HepG2 (cell line): ENCODE results near the gene CTNNBL1. TPM values are rescaled to one million over a fixed set of nuclear protein-coding genes. Genes with fewer than 3 reads are reported as not detected.
A peak's percentile ranks its signal among the peaks of the same experiment; 100 is the strongest.

Experiments
- FOSL2 ChIP-seq: sonication (generic); formaldehyde crosslinking; IDR thresholded peaks from 2 replicates; pipeline ENCODE4 v1.4.0; 2020; ENCODE audit warnings: missing genetic modification reagents
- IRF1 ChIP-seq: sonication (generic); formaldehyde crosslinking; IDR thresholded peaks from 2 replicates; pipeline ENCODE4 v1.4.0; 2020; ENCODE audit warnings: low read depth, mild to moderate bottlenecking, missing genetic modification reagents
- NFE2L2 ChIP-seq: fragments of 150-350 bp; IDR thresholded peaks from 2 replicates; pipeline ENCODE4 v1.6.1; 2014; ENCODE audit warnings: low read length
- RCOR2 ChIP-seq: IDR thresholded peaks from 2 replicates; pipeline ENCODE4 v1.6.1; 2016; ENCODE audit warnings: missing biosample characterization, missing genetic modification reagents
- REST ChIP-seq, 2 experiments: IDR thresholded peaks; 2 replicates each; pipeline ENCODE4 v1.6.1; 2011 to 2012; ENCODE audit warnings: low read length in 2 of 2, borderline replicate concordance in 1 of 2, low read depth in 1 of 2, mild to moderate bottlenecking in 1 of 2, moderate library complexity in 1 of 2
- RFX1 ChIP-seq: fragments of 450-650 bp; IDR thresholded peaks from 2 replicates; pipeline ENCODE4 v1.6.1; 2017
- TARDBP ChIP-seq: sonication (generic); formaldehyde crosslinking; IDR thresholded peaks from 2 replicates; pipeline ENCODE4 v1.8.0; 2022; ENCODE audit warnings: mild to moderate bottlenecking, missing genetic modification reagents
- TCF12 ChIP-seq, 2 experiments: fragments of 450-650 bp in 1 of 2; sonication (generic) in 1 of 2; formaldehyde crosslinking in 1 of 2; IDR thresholded peaks; 2 replicates each; pipeline versions ENCODE4 v1.6.1 to v1.8.0; 2017 to 2022; ENCODE audit warnings: antibody characterized with exemption in 1 of 2, mild to moderate bottlenecking in 1 of 2, missing genetic modification reagents in 1 of 2, moderate library complexity in 1 of 2
- ZBTB37 ChIP-seq: sonication (generic); formaldehyde crosslinking; IDR thresholded peaks from 2 replicates; pipeline ENCODE4 v1.4.0; 2020; ENCODE audit warnings: mild to moderate bottlenecking, missing genetic modification reagents
- ZNF124 ChIP-seq: sonication (generic); formaldehyde crosslinking; IDR thresholded peaks from 2 replicates; pipeline ENCODE4 v1.4.0; 2020; ENCODE audit warnings: missing genetic modification reagents
- ZNF576 ChIP-seq: sonication (generic); formaldehyde crosslinking; IDR thresholded peaks from 2 replicates; pipeline ENCODE4 v1.4.0; 2020; ENCODE audit warnings: mild to moderate bottlenecking, missing genetic modification reagents
- ZNF737 ChIP-seq: sonication (generic); formaldehyde crosslinking; IDR thresholded peaks from 2 replicates; pipeline ENCODE4 v1.5.0; 2020; ENCODE audit warnings: missing genetic modification reagents, mild to moderate bottlenecking, borderline replicate concordance
- ZNF766 ChIP-seq: sonication (generic); formaldehyde crosslinking; IDR thresholded peaks from 2 replicates; pipeline ENCODE4 v1.5.0; 2020; ENCODE audit warnings: missing genetic modification reagents, borderline replicate concordance
- ZNF773 ChIP-seq: sonication (generic); formaldehyde crosslinking; IDR thresholded peaks from 2 replicates; pipeline ENCODE4 v1.4.0; 2020; ENCODE audit warnings: missing genetic modification reagents, borderline replicate concordance
- ZNF850 ChIP-seq: sonication (generic); formaldehyde crosslinking; conservative IDR thresholded peaks from 2 replicates; pipeline ENCODE4 v1.9.0; 2021; ENCODE audit warnings: mild to moderate bottlenecking, missing genetic modification reagents
- polyA plus RNA-seq, 8 experiments: library from polyadenylated mRNA; depleted of rRNA in 3 of 8; stranded (reverse) in 7 of 8; unstranded in 1 of 8; fragments of >200 nt; fragmentation: Illumina TruSeq in 4 of 8; extraction: Trizol in 4 of 8; gene quantifications; 2 replicates each; pipeline versions ENCODE4 v1.2.1 to v1.2.3, GENCODE V29; 2011 to 2016; ENCODE audit warnings: low read depth in 4 of 8, missing spikeins in 1 of 8, mixed read lengths in 1 of 8; ENCODE audit not compliant: insufficient read depth in 1 of 8
- total RNA-seq, 5 experiments: library from RNA; depleted of rRNA; stranded (reverse); fragments of >200 nt; fragmentation: Illumina TruSeq; extraction: Trizol; gene quantifications; 2 replicates each; pipeline ENCODE4 v1.2.3, GENCODE V29; 2016; ENCODE audit warnings: low read depth in 1 of 5
- TF ChIP-seq, protein P1 (sequence below): sonication (generic); formaldehyde crosslinking; IDR thresholded peaks from 2 replicates; pipeline ENCODE4 v1.8.0; 2022; ENCODE audit warnings: low read depth, missing genetic modification reagents
- TF ChIP-seq, protein P2 (sequence below): IDR thresholded peaks from 2 replicates; pipeline ENCODE4 v1.6.1; 2016

Gene CTNNBL1
- total and polyA plus RNA-seq, 2 of the 13 experiments (the other 11 are each of a cell fraction or from before 2014, with no cell fraction given) = 49.3 to 94.6 TPM

DNA sequence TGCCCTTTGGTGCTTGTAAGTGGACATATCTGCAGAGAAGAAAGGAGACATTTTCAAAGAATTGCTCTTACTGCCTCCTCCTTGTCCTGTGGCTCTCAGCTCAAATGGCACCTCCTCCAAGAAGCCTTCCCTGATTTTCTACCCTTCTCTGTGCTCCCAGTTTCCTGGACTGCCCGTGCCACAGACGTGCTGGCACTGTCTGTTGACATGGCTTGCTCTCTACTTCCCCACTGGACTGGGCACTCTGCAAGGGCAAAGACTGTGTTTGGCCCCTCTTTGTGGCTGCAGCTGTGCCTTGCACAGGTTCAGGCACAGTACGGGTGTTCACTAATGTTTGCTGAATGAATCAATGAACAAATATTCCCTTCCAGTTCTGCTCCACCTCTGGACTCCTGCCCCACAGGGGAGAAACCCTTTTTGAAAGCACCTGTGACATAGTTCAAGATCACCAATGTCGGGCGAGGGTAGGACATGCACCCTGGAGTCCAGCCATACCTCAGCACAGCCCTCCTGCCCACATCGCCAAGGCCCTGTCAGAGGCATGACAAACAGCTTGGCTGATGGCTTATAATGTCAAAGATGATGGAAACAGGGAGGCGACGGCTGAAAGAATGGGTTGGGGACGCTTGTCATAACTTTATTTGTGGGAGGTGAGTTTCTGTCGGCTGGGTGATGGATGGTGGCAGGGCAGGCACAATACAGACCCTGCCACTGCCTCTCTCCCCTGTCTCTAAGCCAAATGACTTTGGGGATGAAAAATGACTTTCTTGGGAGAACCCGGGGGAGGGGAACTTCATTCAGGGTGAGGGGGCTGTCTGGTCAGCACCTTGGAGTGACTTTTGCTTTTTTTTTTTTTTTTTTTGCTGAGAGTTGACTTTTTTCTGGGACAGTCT lies 15.6 kb upstream of the CTNNBL1 start (continued):
- TF ChIP-seq REST (IDR thresholded peaks at IDR 0.05; ENCODE audit: borderline replicate concordance in 1 of 2, low read depth in 1 of 2, low read length in 2 of 2) (no peak), FOSL2 (CRISPR knock-in tag) (peak; percentile 95), ZNF737 (CRISPR knock-in tag) (no peak), TCF12 (IDR thresholded peaks at IDR 0.05) (no peak), TCF12 (CRISPR knock-in tag; IDR thresholded peaks at IDR 0.05) (0 out of 2 replicates have a peak, but pooled peaks have one; percentile 47), ZNF124 (peak; percentile 87; the same call in 1 of the 2 replicates), IRF1 (CRISPR knock-in tag) (no peak), RCOR2 (CRISPR knock-in tag) (0 out of 2 replicates have a peak, but pooled peaks have one; percentile 67), TARDBP (no peak), ZNF850 (CRISPR knock-in tag) (no peak), ZNF766 (no peak), ZBTB37 (CRISPR knock-in tag) (no peak), ZNF576 (CRISPR knock-in tag) (peak; percentile 77; the same call in 1 of the 2 replicates), ZNF773 (CRISPR knock-in tag) (no peak), RFX1 (no peak), NFE2L2 (no peak)
- TF ChIP-seq, protein P1, sequence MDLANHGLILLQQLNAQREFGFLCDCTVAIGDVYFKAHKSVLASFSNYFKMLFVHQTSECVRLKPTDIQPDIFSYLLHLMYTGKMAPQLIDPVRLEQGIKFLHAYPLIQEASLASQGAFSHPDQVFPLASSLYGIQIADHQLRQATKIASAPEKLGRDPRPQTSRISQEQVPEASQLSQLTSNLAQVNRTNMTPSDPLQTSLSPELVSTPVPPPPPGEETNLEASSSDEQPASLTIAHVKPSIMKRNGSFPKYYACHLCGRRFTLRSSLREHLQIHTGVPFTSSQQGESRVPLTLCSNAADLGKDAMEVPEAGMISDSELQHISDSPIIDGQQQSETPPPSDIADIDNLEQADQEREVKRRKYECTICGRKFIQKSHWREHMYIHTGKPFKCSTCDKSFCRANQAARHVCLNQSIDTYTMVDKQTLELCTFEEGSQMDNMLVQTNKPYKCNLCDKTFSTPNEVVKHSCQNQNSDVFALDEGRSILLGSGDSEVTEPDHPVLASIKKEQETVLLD (CRISPR knock-in tag) = no peak
- TF ChIP-seq, protein P2, sequence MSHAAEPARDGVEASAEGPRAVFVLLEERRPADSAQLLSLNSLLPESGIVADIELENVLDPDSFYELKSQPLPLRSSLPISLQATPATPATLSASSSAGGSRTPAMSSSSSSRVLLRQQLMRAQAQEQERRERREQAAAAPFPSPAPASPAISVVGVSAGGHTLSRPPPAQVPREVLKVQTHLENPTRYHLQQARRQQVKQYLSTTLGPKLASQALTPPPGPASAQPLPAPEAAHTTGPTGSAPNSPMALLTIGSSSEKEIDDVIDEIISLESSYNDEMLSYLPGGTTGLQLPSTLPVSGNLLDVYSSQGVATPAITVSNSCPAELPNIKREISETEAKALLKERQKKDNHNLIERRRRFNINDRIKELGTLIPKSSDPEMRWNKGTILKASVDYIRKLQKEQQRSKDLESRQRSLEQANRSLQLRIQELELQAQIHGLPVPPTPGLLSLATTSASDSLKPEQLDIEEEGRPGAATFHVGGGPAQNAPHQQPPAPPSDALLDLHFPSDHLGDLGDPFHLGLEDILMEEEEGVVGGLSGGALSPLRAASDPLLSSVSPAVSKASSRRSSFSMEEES (CRISPR knock-in tag) = no peak
